HG03571 (cell line): ENCODE data around the gene MAPKAP1.

Source experiments
- ATAC-seq: cut with Tn5 transposase; IDR thresholded peaks from one replicate; pipeline ENCODE4 v1.9.1; 2021; ENCODE audit not compliant: unreplicated experiment

Gene MAPKAP1

DNA sequence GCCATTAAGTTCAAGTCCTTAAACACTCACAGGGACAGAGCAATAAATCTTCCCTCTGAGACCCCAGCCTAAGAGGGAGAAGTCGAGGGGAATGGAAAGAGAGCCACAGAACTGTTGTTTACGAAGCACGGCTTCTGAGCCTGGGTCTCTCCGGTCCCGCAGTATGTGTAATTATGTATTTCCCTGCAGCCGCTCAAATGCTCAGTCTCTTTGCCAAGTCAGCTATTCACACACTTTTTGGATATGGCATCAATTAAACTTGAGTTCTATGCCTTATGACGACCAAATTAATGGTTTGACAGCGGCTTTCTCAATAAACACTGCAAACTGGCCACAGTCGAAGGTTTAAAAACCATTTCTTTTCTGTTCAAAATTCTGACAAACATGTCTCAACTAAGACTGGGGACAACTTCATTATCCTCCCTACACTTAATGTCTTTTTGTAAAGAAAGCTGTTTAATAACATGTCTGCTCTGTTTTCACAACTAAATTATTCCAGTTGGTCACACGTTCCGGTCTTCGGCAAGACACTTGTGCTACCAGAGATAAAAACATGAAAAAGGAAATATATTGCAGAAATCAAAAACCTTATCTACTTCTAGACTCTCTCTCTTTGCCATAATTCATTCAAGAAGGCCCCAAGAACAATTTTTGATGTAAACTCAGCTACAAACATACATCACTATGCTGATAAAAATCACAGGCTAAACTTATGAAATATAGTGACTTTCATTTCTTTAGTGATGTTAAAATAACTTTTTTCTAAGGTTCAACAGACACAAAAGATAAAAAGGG lies 242.2 kb downstream of the MAPKAP1 start:
- no peak for ATAC-seq

DNA sequence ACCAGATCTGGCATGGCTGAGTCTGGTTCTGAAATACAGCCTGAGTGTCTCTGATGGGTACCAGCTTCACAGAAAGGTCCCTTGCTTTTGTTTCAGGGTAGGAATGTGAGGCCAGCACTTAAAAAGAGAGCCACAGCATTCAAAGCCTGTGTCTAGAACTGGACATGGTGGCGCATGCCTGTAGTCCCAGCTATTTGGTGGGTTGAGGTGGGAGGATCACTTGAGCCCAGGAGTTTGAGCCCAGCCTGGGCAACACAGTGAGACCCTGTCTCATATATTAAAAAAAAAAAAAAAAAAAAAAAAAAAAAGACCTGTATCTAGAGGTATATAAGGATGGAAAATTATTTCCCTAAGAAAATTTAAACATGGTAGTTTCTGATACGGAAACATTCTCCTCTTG lies 243.1 kb downstream of the MAPKAP1 start:
- no peak for ATAC-seq

DNA sequence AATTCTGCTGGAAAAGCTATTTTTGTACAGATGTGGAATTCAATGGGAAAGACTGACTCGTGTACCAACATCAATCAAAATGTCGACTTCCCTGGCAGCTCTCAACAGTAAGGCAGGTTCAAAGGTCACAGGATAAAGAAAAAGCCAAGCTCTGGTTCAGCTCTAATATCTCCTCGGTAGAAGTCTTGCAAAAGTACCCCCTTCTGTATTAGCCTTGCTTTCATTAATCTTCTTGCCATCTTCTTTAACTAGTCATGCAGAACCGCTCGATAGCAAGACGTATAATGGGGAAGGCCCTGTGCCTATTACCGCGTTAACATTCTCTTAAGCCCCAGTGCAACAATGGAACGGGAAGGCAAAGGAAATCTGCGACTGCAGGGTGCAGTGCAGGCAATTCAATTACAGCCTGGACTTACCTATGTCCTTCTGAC lies 244.1 kb downstream of the MAPKAP1 start:
- no peak for ATAC-seq

DNA sequence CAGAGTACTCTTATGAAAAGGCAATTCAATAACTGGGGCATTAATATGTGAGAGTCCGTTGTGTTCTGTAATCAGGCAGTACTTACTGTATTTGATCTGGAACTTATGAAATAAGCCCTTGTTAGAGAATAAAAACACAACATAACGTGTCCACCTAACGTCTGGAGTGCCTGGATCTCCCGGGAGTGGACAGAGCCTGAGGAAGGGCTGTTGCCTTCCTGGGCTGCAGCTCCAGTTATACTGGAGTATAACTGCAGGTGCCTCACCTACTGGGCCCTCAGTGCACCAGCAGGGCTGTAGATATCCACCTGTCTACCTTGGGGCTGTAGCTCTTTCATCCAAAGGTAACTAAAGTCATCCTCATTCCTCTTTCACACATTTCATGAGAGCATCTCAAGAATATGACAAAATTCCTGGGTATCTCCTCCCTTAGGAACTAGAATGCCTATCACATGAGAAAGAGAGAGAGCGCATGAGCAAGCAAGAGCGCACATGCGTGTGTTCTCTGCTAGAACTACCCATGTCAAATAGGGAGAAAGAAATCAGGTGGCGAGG lies 245.3 kb downstream of the MAPKAP1 start:
- ATAC-seq, result no peak

DNA sequence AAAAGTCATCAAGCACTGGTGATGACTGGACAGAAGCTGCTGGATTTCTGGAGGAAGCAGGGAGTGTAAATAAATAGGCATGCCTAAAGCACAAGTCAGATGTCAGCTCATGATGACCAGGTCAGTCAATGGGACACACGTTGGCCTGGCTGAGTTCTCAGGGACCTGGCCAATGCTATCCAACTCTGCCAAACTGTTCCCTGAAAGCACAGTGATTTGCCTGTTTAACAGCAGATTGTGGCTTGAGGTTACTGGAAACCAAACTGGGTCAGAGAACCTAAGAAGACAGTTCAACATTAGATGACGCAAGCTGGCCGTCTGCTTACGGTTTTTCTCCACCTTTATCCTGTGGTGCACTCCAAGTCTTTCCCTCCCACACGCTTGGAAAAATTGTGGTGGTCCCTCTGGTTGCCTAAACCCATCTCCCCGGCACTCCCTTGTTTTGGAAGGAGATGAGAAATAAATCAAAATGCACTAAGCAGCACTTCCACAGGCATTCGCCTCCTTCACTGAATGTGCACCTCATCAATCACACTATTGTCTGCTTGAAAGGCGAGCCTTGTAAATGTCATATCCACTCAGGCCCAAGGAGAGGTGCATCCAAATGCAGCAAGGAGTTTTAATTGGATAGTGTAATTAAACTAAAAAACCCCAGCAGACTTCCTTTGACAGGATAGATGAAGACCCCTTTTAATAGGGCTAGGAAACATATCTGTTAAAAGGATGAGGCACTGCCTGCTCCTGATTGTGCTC lies 245.9 kb downstream of the MAPKAP1 start:
- ATAC-seq, result no peak

DNA sequence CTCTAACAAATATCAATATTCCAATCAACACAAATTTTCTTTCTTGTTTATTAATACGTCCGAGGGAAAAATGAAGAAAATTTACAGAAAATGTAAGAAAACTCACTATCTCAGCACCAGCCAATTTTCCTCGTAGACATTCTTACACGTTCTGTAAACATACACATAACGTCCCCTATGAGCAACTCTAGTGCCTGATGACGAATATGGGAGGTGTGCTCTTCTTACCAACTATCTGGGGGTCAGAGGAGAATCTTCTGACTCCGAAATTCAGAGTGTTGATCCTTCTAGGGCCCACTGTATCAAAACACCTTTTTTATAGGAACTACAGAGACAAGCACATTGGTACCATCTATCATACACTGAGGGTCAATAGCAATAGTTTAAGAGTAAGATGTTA lies 246.7 kb downstream of the MAPKAP1 start:
- ATAC-seq, result no peak

DNA sequence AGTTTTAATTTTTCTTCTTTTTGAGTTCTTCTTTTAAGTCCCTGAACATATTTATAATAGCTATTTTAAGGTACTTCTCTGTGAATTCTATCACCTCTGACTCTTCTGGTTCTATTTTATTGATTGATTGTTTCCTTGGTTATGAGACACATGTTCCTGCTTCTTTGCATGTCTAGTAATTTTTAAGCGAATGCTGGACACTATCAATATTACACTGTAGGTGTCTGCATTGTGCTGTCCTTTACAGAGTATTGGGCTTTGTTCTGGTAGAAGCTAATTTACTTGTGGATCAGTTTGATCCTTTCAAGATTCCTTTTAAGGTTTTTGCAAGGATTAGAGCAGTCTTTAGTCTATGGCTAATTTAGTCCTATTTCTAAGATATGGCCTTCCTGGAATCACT lies 249.7 kb downstream of the MAPKAP1 start:
- ATAC-seq, result no peak

DNA sequence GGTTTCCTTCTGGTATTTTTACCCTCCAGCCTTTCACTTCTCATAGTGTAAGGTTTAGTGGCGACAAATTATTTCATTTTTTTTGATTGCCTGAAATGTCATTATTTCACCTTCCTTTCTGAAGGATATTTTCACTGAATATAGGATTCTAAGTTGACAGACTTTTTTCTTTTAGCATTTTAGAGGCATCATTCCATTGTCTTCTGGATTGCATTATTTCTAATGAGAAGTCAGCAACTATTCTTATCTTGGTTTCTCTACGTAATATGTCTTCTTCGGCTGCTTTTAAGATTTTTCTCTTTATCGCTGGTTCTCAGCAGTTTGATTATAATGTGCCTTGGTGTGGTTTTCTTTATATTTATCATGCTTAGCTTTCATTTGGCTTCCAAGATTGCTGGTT lies 251.1 kb downstream of the MAPKAP1 start:
- no peak for ATAC-seq

DNA sequence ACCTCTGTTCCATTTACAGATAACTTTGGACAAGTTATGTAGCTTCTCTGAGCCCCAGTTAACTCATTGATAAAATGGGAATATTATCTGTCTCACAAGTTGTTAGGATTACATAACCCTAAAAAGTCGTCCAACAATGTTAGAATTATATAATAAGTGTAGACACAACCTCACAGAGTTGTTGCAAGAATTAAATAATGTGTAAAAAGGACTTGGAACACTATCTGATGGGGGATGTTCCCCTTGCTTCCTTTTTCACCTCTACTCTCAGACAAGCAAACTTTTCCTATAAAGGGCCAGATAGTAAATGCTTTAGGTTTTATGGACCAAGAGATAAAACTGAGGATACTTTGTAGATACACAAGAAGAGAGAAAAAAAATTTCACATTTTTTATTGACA lies 251.9 kb downstream of the MAPKAP1 start:
- no peak for ATAC-seq

DNA sequence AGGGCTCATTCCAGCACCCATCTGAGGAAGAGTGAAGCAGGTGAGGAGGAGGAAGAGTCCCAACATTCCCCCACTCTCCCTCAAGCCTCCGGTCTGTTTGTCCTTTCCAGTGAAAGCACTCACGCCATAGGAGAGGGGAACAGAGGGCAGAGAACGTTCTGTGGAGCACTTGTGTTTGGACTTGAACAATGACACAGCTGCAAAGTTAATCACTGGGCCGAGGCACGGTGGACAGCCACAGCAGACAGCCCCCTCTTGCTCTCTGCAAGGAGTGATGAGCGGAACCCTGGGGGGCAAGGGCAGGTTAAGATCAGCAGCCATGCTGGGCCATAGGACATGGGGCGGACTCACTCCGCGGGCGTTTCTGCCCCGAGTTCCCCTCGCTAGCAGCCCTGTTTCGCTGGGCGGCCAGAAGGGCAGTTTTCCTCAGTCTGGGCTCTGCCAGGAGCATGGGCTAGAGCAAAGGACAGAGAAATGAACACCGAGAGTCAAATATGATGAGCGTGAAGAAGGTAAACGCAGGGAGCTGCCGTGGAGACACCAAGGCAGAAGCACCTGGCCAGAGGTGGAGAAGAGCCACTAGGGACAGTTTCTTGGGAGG lies 259.7 kb downstream of the MAPKAP1 start:
- ATAC-seq, result no peak

DNA sequence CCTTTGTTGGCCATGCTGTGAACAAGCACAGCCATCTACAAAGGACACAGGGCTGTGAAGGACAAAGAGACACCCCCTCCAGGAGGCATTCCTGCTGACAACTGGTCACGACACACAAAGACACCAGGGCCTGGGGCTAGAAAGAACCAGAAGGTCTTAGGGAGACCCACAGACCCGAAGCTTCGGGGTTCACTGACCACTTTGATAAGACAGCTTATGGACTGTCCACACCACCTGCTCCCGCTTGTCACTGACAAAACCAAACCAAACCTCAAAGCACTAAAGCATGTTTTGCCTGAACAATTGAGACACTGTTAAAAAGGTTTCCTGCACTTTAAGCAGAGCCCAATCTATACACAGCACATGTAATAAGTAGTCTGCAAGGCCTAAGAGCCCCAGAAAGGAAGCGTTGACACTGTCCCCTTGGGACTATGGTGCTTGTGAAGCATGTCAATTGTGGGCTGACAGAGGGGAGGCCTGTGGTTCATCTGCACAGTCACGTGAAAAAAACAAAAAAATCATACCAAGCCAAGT lies 260.4 kb downstream of the MAPKAP1 start:
- peak; percentile 88 for ATAC-seq

DNA sequence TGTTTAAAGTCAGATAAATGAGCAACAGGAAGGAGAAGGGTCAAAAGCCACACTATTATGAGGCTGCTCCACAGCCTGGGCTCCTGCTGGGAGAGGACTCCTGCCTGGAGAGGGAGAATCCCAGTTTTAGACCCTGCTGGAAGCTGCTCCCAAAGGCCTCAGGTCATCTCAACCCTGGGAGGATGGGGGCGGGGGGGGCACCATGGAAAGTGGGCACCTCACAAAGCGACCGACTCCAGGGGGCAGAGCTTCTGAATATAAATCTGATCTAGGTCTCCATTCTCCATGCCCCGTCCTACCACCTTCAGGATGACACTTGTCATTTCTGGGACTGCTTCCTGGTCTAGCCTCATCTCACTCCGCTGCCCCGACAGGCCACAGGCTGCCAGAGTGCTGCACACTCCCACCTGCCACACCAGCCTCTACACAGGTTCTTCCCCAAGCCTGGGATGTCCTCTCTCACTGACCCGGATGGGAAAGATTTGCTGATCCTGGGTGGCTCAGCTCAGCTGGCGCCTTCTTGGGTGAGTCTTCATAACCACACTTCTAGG lies 262.0 kb downstream of the MAPKAP1 start:
- no peak for ATAC-seq

DNA sequence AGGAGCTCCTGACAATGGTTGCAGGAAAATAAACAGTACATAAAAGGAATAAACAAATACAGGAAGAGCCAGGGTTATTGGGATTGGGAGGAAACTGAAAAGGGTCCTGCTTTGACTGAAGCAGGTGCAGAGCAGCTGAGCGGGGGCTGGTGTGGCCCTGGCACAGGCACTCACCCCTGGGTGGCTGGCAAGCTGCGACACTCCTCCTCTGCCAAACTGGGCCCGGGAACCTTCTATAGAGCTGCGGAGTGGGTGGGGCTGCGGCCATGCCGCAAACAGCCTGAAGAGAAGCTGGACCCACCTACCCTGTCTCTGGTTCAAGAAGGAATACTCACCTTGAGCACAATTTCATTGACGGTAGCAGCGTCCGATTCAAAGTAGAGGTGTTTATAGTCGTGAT lies 262.8 kb downstream of the MAPKAP1 start:
- no peak for ATAC-seq

DNA sequence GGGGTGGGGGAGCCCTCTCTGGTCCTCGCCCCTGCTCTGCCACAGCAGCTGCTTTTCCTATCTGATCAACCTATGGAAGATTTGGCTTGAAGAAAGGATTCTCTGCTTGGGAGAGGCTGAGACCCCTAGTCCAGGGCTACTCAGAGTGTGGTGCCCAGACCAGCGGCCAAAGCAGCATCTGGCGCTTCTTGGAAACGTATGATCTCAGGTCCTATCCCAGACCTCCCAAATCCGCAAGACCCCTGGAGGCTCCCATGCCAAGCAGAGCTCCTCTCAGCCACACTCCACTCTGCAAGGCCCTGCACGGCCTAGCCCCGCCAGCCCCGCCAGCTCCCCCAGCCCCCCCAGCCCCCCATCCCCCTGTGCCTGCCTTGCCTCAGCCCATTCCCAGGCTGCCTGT lies 263.6 kb downstream of the MAPKAP1 start:
- ATAC-seq, result no peak

DNA sequence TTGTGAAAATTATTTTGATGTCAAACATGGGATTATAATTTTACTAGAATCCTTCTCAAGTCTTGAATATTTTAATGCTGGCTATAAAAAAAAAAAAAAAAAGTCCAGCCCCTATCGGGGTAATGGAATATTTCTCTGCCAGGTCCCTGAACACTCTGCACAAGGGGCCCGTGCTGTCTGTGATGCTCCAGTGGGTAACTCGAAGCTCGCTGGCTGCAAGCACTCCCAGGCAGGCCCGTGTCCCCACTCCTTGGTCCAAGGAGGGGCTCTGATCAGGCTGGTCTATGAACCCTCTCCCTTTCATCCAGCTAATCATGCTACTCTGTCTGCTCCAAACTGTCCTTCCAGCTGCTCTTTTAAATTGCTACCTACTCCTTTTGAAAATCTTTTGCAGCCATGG lies 264.6 kb downstream of the MAPKAP1 start:
- ATAC-seq, result no peak

DNA sequence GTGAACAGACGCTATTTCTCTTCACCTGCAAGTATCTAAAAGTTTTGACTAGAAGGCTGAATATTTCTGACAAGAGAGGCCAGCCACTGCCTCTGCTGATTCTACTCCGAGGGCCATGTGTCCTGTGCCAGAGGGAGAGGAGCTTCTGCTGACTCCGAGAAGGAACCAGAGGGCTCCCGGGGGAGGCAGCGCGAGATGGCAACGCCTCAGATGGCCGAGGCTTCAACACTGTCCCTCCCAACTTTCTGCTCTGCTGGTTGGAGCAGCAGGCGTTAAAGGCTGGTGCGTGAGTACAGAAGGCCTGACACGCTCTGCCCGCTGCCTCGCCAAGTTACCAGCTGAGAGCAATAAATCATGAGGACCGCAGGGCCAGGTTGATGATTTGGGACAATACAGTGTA lies 266.6 kb downstream of the MAPKAP1 start:
- no peak for ATAC-seq

DNA sequence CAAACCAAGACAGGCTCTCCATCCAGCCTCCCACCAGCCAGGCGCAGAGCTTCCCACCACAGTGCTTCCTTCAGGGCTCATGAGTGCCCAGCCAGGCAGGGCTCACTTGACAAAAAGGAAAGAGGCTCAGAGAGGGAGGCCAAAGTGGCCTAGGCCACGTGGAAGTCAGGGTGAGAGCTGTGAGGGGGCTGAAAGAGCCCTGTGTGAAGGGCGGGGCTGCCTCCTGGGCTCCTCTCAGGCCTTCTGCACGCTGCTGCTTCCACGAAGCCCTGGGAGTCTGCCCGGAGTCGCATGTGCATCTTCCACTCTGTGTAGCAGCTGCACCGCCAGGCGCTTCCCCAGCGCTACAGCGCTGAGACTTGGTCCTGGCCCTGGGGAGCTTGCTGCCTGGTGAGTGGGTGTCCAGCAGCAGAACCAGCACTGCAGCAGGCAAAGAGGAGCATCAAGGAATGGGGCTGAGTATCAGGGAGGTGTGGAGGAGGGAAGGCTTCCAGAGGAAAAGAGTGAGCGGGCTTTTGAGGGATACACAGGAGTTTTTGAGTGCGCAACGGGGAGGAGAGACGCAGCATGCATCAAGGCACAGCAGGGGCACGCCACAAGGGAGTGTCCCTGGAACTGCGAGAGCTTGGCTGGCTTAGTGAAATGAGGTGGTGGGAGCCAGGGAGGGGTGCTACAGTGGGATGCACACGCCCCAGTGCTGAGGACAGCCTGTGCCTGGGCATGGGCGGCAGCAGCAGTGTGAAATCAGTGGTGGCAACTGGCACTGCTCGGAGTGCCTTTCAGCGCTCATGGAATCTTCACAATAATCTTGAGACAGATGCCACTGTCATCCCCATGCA lies 267.4 kb downstream of the MAPKAP1 start:
- no peak for ATAC-seq

DNA sequence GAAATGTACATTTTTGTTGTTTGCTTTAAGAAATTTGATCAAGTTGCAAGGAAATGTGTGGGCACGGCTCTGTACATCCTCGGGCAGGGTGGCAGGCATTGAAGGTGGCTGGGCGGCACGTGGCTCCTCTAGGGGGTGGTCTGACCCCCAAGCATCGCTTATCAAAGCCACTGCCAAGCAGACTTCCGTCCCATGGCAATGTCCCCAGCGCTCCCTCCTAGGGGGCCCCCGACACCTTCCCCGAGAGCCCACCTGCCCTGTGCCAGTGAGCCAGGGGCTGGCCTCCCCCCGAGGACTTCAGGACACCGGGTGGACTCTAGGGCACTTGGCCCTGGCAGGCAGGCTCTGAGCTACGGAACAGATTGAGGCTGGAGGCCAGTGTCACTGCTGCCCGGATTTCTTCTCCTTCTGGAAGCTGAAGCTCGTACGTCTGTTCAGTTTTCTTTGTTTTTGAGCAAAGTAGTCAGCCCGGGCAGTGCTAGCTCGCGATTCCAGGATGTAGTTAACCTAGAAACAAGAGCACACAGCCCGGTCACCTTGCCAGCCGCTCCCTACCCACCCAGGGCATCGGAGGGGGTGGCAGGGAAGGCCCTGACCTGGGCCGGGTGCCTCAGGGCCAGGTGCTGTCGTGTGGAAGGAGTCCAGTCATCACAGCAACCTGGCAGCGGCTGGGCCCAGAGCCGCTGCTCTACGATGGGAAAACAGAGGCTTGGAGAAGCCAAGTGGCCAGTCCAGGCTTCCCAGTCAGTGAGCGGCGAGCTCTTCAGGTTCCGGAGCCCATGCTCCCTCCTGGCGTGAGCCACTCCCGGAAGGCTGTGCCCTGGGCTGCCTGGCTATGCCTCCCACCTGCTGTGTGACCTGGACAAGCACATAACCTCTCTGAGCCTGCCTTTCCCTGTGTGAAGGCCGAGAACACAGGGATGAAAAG lies 268.2 kb downstream of the MAPKAP1 start:
- no peak for ATAC-seq

DNA sequence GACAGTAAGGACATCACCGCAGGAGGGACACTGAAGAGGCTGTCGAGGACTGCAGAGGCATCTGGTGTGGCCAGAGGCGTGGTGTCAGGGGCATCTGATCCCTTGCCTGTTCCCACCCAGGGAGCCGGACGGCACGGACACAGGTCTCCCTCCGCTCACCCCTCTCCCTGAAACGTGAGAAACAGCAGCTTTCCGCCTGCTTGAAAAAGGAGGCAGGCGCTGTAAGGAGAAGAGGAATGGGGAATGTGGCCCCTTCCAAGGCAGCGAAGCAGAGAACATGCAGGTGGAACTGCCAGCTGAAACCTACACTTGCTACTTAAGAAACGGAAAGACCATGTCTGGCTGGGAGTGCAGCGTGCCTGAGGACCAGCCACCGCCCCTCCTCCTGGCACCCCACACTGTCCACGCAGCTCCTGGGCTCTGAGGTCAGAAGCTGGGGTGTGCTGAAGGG lies 269.2 kb downstream of the MAPKAP1 start:
- ATAC-seq, result no peak
